Measurements from ENCODE around the gene MED31. TPM values are rescaled to one million over a fixed set of nuclear protein-coding genes. Genes with fewer than 3 reads are reported as not detected.

MED31 gene
- total and polyA plus RNA-seq, 2 experiments from 2014 or later: 13.8 to 44.2 TPM

GRCh38 chr17:6669479-6670212, 18.2 kb upstream of the MED31 start:
- no peaks in the 10 kb centered on the region for H3K79me2 ChIP-seq
- H3K27me3 ChIP-seq: no peaks in the 10 kb centered on the region
- 83% methylated on average over 10 of the region's 10 CpGs for WGBS (ENCODE audit: low lambda C conversion rate, missing lambda C conversion rate)
- H3K27ac ChIP-seq: no peak overlapping the region
- H4K20me1 ChIP-seq (ENCODE audit: insufficient read depth, poor library complexity, severe bottlenecking): no peaks in the 10 kb centered on the region
- TF ChIP-seq EZH2phosphoT487 (IDR thresholded peaks at IDR 0.05; ENCODE audit: low read depth, severe bottlenecking, unreplicated experiment): no peak
- no peak for TF ChIP-seq EZH2 (IDR thresholded peaks at IDR 0.05; ENCODE audit: borderline replicate concordance)
- no peak overlapping the region for H3K4me2 ChIP-seq
- no peaks in the 10 kb centered on the region for H3K9me2 ChIP-seq (replicated peaks; ENCODE audit: insufficient read depth)
- H3K9me3 ChIP-seq (ENCODE audit: low read depth): no peaks in the 10 kb centered on the region
- H3K36me3 ChIP-seq (replicated peaks; ENCODE audit: insufficient read depth, low read depth): no peaks in the 10 kb centered on the region
- H3K4me3 ChIP-seq: no peak overlapping the region
- no peak for DNase-seq (ENCODE audit: low spot score)
- H3K4me1 ChIP-seq (ENCODE audit: insufficient read depth): no peaks in the 10 kb centered on the region
- no peak overlapping the region for H2AFZ ChIP-seq

DNA sequence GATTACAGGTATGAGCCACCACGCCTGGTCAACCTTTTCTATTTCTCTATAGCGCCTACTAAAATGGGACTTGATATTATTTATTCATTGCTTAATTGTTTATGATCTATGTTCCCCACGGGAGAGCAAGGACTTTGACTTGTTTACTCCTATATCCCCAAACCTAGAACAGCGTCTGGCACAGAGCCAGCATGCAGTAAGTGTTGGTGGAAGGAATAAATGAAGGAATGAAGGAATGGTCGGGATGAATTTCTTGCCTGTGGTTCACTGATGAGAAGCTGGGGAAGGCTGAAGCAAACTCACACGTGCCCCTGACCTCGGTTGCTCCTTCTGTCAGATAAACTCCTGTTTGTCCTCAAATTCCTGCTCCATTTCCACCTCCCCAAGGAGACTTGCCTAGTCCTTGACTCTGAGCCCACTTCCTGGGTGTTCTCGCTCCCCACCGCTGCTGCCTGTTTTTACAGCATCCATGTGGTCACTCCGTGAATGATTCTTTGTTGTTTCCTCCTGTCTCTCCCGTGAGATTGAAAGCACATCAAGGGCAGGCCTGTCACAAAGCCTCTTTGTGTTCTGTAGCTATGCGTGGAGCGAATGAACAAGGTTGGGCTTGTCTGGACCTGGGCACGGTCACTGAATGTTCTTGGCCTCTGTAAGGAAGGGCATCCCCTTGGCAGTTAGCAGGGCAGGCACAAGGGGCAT, 17.5 kb upstream of the MED31 start:
- Histone ChIP-seq H3K27ac (no peak overlapping the region), H3K36me3 (replicated peaks; ENCODE audit: insufficient read depth, low read depth) (no peaks in the 10 kb centered on the region), H2AFZ (no peak overlapping the region), H3K9me3 (ENCODE audit: low read depth) (no peaks in the 10 kb centered on the region), H3K4me2 (no peak overlapping the region), H3K4me1 (ENCODE audit: insufficient read depth) (no peaks in the 10 kb centered on the region), H4K20me1 (ENCODE audit: insufficient read depth, poor library complexity, severe bottlenecking) (no peaks in the 10 kb centered on the region), H3K27me3 (no peaks in the 10 kb centered on the region), H3K4me3 (no peak overlapping the region), H3K9me2 (replicated peaks; ENCODE audit: insufficient read depth) (no peaks in the 10 kb centered on the region), H3K79me2 (no peaks in the 10 kb centered on the region)
- TF ChIP-seq EZH2 (IDR thresholded peaks at IDR 0.05; ENCODE audit: borderline replicate concordance) (no peak), EZH2phosphoT487 (IDR thresholded peaks at IDR 0.05; ENCODE audit: low read depth, severe bottlenecking, unreplicated experiment) (no peak)
- TF ChIP-seq, protein P1, sequence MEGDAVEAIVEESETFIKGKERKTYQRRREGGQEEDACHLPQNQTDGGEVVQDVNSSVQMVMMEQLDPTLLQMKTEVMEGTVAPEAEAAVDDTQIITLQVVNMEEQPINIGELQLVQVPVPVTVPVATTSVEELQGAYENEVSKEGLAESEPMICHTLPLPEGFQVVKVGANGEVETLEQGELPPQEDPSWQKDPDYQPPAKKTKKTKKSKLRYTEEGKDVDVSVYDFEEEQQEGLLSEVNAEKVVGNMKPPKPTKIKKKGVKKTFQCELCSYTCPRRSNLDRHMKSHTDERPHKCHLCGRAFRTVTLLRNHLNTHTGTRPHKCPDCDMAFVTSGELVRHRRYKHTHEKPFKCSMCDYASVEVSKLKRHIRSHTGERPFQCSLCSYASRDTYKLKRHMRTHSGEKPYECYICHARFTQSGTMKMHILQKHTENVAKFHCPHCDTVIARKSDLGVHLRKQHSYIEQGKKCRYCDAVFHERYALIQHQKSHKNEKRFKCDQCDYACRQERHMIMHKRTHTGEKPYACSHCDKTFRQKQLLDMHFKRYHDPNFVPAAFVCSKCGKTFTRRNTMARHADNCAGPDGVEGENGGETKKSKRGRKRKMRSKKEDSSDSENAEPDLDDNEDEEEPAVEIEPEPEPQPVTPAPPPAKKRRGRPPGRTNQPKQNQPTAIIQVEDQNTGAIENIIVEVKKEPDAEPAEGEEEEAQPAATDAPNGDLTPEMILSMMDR (IDR thresholded peaks at IDR 0.05; ENCODE audit: poor library complexity): no peak
- DNase-seq (ENCODE audit: low spot score): no peak
- 83% methylated on average over 14 of the region's 14 CpGs for WGBS (ENCODE audit: low lambda C conversion rate, missing lambda C conversion rate)

DNA sequence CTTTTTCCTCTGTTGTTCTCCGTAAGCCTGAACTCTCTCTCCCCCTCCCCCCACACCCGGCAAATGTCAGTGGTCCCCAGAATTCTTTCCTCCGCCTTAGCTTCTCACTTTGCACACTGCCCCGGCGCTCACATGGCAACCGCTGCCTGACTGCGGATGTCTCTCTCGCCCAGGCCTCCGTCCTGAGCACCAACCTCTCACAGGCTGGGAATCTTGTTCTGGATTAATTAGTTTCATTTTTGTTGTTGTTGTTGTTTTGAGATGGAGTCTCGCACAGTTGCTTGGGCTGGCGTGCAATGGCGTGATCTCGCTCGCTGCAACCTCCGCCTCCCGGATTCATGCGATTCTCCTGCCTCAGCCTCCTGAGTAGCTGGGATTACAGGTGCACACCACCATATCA, 16.8 kb upstream of the MED31 start:
- Histone ChIP-seq H3K4me1 (ENCODE audit: insufficient read depth) (no peaks in the 10 kb centered on the region), H3K79me2 (no peaks in the 10 kb centered on the region), H3K36me3 (replicated peaks; ENCODE audit: insufficient read depth, low read depth) (no peaks in the 10 kb centered on the region), H2AFZ (no peak overlapping the region), H3K27me3 (no peaks in the 10 kb centered on the region), H3K4me3 (no peak overlapping the region), H3K9me3 (ENCODE audit: low read depth) (no peaks in the 10 kb centered on the region), H3K9me2 (replicated peaks; ENCODE audit: insufficient read depth) (no peaks in the 10 kb centered on the region), H3K4me2 (no peak overlapping the region), H4K20me1 (ENCODE audit: insufficient read depth, poor library complexity, severe bottlenecking) (no peaks in the 10 kb centered on the region), H3K27ac (no peak overlapping the region)
- 94% methylated on average over 17 of the region's 17 CpGs for WGBS (ENCODE audit: low lambda C conversion rate, missing lambda C conversion rate)
- TF ChIP-seq EZH2 (IDR thresholded peaks at IDR 0.05; ENCODE audit: borderline replicate concordance) (no peak), EZH2phosphoT487 (IDR thresholded peaks at IDR 0.05; ENCODE audit: low read depth, severe bottlenecking, unreplicated experiment) (no peak)
- TF ChIP-seq, protein P1 (IDR thresholded peaks at IDR 0.05; ENCODE audit: poor library complexity): no peak
- DNase-seq (ENCODE audit: low spot score): no peak

DNA sequence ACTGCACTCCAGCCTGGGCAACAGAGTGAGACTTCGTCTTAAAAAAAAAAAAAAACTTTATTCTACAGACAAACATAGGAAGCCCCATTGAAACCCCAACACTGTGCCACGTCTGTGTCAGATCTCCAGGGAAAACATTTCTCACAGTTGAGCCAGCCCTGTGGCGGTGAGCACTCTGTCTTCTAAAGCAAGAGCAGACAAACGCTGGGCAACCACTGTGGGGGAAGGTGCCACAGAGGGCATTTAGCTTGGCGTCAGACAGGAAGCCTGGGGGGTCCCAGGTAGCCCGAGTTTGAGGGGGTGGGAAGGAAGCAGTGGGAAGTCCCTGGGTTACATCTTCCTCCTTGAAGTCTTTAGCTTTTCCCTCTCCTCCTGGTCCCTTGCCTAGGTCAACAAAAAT, 16.1 kb upstream of the MED31 start:
- no peaks in the 10 kb centered on the region for H3K4me1 ChIP-seq (ENCODE audit: insufficient read depth)
- H3K79me2 ChIP-seq: no peaks in the 10 kb centered on the region
- H3K36me3 ChIP-seq (replicated peaks; ENCODE audit: insufficient read depth, low read depth): no peaks in the 10 kb centered on the region
- no peak overlapping the region for H2AFZ ChIP-seq
- TF ChIP-seq EZH2phosphoT487 (IDR thresholded peaks at IDR 0.05; ENCODE audit: low read depth, severe bottlenecking, unreplicated experiment) (no peak), EZH2 (IDR thresholded peaks at IDR 0.05; ENCODE audit: borderline replicate concordance) (no peak)
- TF ChIP-seq, protein P1 (IDR thresholded peaks at IDR 0.05; ENCODE audit: poor library complexity): no peak
- no peak overlapping the region for H3K4me3 ChIP-seq
- no peaks in the 10 kb centered on the region for H3K27me3 ChIP-seq
- no peaks in the 10 kb centered on the region for H4K20me1 ChIP-seq (ENCODE audit: insufficient read depth, poor library complexity, severe bottlenecking)
- no peak overlapping the region for H3K4me2 ChIP-seq
- WGBS (ENCODE audit: low lambda C conversion rate, missing lambda C conversion rate): 81% methylated on average over 6 of the region's 6 CpGs
- H3K9me3 ChIP-seq (ENCODE audit: low read depth): no peaks in the 10 kb centered on the region
- DNase-seq (ENCODE audit: low spot score): no peak
- no peaks in the 10 kb centered on the region for H3K9me2 ChIP-seq (replicated peaks; ENCODE audit: insufficient read depth)
- H3K27ac ChIP-seq: no peak overlapping the region
